Globus pallidus (tissue), 1 donor: ENCODE data around the gene CERKL.
"Not testable (repeated sequence)": the region's sequence is repeated elsewhere in the genome, so short reads cannot be mapped to it uniquely, and the experiment has no call there.

Experiments
- DNase-seq: peaks from one replicate; pipeline ENCODE4 v3.0.0-alpha.2; 2015; ENCODE audit warnings: low spot score

The CERKL gene

GRCh38 chr2:181656450-181657291 lies at the start of gene CERKL:
CERKL (minus strand) TSS chr2:181657105; CDS start chr2:181657006, 99 bp downstream.
- DNase-seq: peak; percentile 10

GRCh38 chr2:181702519-181702918 lies 45.6 kb upstream of the CERKL start:
- not testable (repeated sequence) for DNase-seq

- no peak for DNase-seq
These were observed 41.3 kb upstream of the CERKL start for GRCh38 chr2:181698223-181698622.

DNA sequence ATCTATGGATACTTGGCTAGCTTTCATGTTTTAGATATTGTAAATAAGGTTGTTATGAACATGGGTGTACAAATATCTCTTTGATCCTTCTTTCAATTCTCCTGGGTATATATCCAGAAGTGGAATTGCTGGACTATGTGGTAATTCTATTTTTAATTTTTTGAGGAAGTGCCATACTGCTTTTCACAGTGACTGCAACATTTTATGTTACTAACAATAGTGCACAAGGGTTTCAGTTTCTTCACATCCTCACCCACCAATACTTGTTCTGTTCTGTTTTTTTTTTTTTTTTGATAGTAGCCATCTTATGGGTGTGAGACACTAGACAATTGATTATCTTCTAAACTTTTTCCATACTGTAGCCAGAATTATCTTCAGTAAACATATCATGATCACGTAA lies 40.7 kb upstream of the CERKL start:
- no peak for DNase-seq

- no peak for DNase-seq
These were observed 40.2 kb upstream of the CERKL start for GRCh38 chr2:181697126-181697525.

- no peak for DNase-seq
These were observed 37.4 kb upstream of the CERKL start for GRCh38 chr2:181694271-181694670.

- DNase-seq: no peak
These were observed 34.0 kb upstream of the CERKL start for GRCh38 chr2:181690860-181691259.

DNA sequence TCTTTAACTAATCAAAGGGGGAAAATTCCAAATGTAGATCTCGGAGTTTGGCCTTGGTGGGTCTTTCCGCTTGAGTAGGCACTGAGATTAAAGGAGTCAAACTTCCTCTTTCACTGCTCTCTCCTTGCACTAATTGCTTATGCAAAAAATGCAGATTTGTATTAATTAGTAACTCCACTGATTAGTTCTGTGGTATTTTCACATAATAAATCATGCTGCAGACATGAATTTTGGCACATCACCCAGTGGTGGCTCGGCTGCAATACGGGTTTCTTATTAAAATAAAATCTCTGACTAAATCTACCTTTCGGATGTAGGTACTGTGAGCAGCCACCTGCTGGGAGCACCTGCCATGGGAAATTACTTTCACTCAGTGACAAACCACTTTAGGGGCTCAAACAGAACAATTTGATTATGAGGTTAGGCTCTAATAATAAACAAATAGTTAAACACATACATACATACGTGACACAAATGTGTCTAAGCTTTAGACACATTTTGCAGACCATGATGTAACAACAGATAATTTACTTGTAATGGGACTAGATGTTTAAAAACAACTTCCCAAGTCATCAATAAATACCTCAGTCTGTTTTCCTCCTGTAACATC lies 29.8 kb upstream of the CERKL start:
- DNase-seq: no peak

GRCh38 chr2:181685150-181685688 lies 28.3 kb upstream of the CERKL start:
- no peak for DNase-seq

DNA sequence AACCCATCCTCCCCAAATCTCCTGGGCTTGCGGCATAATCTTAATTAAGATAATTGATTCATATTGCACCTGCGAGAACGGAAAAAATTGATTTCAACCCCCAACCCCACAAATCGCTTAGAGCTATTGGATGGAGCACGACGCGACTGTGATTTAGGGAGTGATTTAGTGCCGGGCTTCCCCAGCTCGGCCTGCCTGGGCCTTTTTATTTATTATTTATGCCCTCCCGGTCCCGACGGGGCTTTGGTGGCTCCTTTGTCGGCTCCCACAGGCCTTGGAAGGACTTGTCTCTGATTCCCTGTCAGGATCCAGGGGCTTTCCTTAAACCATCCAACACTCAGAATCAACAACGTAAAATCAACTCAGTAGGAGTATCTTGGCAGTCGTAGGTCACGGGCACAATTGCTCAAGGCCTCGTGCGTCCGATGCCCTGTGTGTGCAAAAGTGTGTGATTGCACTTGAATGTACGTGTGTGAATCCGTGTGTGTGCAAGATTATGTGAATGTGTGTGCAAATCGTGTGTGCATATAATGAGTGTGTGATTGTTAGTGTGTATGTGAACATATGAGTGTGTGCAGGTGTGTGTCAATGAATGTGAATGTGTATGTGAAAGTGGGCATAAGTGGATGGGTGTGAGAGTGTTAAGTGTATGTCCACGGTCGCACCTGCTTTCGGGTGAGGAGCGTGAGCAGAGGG lies 27.7 kb upstream of the CERKL start:
- DNase-seq: no peak

- no peak for DNase-seq
These were observed 26.9 kb upstream of the CERKL start for GRCh38 chr2:181683518-181684453.

GRCh38 chr2:181682795-181683517 lies 26.1 kb upstream of the CERKL start:
- DNase-seq: no peak

DNA sequence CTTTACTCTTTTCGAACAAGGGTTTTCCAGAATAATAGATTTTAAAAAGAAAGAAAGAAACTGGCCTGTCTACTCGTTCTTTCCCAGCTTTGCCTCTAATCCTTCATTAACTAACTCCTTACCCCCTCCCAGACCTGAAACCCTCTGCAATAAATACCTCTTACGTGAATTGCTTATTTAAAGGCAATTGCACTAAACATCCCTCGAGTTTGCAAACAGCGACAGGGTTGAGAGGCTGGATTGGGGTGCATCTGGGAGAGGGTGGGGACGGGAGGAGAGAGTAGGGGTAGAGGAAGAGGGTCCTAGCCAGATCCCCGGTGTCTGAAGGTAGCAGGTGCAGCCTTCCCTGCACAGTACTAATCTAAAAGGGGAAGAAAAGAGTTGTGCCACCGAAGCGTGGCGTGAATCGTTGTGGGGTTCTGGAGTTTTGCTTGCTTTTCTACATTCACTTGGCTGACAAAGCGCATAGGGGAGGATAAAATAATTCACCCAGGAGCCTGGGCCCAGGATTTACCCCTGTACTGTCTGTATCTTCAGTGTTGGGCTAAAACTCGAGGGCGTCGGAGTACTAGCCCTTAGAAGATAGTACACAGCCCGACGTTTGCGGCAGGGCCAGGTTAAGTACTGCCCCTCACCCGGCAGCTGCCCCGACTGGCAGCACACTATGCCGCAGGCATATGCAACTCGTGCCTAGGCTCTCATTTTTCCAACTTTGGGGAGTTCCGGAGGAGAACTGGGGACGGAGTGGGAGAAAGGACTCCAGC lies 25.3 kb upstream of the CERKL start:
- no peak for DNase-seq

DNA sequence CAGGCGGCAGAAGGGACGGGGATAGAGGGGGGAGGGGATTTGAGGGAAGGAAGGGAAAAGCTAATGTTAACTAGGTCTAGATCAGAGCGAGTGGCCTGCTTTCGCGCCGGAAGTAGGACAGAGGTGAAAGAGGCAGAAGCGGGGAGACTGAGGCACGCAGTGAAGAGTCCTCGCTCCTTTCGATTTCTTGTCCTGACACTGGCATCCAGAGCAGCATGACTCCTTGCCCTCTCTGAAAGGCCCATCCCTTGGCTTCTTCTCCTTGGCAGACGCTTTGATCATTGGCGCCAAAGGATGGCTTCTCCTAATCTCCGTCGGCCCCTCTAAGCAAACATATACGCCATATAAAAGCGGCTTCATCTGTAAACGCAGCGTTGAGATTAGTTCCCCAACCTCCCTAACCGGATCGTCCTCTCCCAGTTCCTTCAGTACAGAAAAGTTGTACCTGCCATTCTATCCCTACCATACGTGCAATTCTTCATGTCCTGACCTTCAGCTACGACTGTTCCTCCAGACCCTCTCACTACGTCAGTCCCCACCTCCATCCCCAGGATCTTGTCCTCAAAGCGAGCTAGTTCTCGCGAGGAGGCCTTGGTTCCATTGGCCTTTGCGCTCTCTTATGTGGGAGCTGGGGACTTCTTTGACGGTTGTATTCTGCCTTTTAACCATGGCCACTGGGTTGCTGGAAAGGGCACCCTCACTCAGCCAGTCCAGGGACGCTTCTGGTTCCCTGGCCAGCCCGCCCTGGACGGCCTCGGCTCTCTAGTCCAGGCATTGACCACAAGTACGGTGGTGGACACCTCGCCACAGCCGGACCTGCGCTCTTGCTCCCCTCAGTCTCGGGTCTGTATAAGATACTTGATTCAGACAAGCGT lies 24.3 kb upstream of the CERKL start:
- DNase-seq: no peak

DNA sequence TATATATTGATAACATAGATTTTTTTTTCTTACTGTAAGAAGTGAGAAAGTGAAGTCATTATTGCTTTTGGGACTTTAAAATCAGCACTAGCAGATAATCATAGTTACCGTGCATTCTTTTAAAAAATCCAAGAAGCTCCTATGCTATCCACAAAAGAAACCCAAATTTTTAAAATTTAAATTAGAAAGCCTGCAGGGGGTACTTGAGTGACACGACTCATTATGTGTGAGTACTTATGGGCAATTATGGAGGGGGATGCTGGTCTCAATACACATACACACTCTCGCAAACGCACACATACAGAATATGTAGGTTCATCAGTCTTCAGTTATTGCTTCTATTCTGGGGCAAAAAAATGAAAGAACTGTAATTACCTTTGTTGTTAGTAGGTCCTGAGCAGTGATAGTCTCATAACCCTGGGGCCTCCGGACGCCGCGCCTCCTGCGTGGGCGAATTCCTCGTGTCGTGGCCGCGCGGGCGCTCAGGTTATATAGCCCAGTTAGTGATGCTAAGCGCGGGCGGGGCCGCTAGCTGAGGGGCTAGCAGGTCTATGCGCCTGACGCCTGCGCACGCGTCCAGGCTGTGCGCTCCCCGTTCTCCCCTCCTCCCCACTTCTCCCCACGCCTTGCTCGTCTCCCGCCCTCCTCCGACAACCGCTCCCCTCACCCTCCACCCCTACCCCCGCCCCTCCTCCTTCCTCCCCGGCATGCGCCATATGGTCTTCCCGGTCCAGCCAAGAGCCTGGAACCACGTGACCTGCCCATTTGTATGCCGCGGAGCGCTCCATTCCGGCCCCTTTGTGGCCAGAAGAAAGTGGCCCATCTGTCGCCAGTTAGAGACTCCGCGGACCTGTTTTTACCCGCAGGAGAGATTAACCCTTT lies 23.4 kb upstream of the CERKL start, which contains the start of gene NEUROD1:
Gene NEUROD1 (minus strand): TSS at position 463 of the 882 bp plus-strand sequence. CDS start 1,657 bp downstream, outside the sequence.
- no peak for DNase-seq

- DNase-seq: no peak
These were observed 22.7 kb upstream of the CERKL start for GRCh38 chr2:181679544-181679979.

GRCh38 chr2:181678861-181679543 lies 22.1 kb upstream of the CERKL start:
- no peak for DNase-seq
